ENCODE measurements around the gene CMIP. TPM values are rescaled to one million over a fixed set of nuclear protein-coding genes. Genes with fewer than 3 reads are reported as not detected.

Gene CMIP
- total RNA-seq, 1 experiment from 2014 or later: 25.7 TPM

DNA sequence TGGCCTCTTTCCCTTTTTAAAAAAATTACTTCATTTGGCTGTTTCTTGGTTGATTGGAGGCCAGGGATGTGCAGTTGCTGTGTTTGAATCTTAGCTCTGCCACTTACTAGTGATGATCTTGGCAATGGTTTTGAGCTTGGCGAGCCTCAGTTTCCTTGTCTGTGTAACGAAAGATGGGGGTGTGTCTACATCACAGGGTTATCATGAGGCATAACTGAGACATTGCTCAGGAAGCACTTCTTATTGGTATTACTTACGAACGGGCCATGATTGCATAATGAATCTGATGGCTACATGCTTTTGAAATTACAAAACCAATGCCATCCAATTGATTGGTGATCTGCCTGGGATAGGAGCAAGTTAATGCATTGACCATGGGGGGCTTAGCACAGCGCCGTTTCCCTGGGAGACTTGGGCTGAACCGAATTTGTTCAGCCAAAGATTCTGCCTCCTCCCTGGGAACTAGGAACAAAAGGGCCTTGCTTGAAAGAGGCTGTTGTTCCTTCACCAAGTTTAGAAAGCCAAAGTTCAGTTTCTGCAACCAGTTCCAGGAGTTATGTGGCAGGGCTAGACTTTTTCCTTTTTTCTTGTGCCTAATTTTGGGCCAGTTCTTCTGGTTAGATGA, 21.9 kb downstream of the CMIP start:
- Histone ChIP-seq H4K20me1 (ENCODE audit: low read length) (peaks cover 79% of the 10 kb centered on the region), H3K4me3 (ENCODE audit: low read length) (no peak overlapping the region), H3K4me1 (ENCODE audit: insufficient read depth, low read length) (no peaks in the 10 kb centered on the region), H3K9me3 (ENCODE audit: low read length) (no peaks in the 10 kb centered on the region), H3K27ac (ENCODE audit: low read length) (no peak overlapping the region), H3K4me2 (ENCODE audit: low read length) (no peak overlapping the region), H3K79me2 (ENCODE audit: low read length) (peaks cover 100% of the 10 kb centered on the region), H3K27me3 (ENCODE audit: low read length) (no peaks in the 10 kb centered on the region), H3K9me2 (replicated peaks; ENCODE audit: low read length) (no peaks in the 10 kb centered on the region), H3F3A (ENCODE audit: low read length, unreplicated experiment) (no peaks in the 10 kb centered on the region), H3K36me3 (ENCODE audit: low read depth, low read length) (peaks cover 15% of the 10 kb centered on the region), H3K9ac (ENCODE audit: low read length) (no peak overlapping the region), H2AFZ (ENCODE audit: low read length) (no peak overlapping the region)
- ATAC-seq: no peak
- TF ChIP-seq CTCF (conservative IDR thresholded peaks at IDR 0.05; ENCODE audit: low read depth, low read length): no peak
- TF ChIP-seq EZH2phosphoT487 (IDR thresholded peaks at IDR 0.05; ENCODE audit: borderline replicate concordance, low read length): no peak
- no peak for TF ChIP-seq EZH2 (IDR thresholded peaks at IDR 0.05; ENCODE audit: low read length, unreplicated experiment)
- intact Hi-C loops (cut with micrococcal nuclease): no loop called here
- ChIA-PET CTCF (no interaction called here), POLR2A (ENCODE audit: unreplicated experiment) (no interaction called here)
- BruUV-seq (replicated peaks): no TSS peak
- no peak for DNase-seq

GRCh38 chr16:81467072-81467471, 22.5 kb downstream of the CMIP start:
- peaks cover 79% of the 10 kb centered on the region for H4K20me1 ChIP-seq (ENCODE audit: low read length)

More at GRCh38 chr16:81467072-81467471, 22.5 kb downstream of the CMIP start:
- peaks cover 100% of the 10 kb centered on the region for H3K79me2 ChIP-seq (ENCODE audit: low read length)
- DNase-seq (no peak), ATAC-seq (no peak)
- TF ChIP-seq CTCF (conservative IDR thresholded peaks at IDR 0.05; ENCODE audit: low read depth, low read length) (no peak), EZH2phosphoT487 (IDR thresholded peaks at IDR 0.05; ENCODE audit: borderline replicate concordance, low read length) (no peak), EZH2 (IDR thresholded peaks at IDR 0.05; ENCODE audit: low read length, unreplicated experiment) (no peak)
- intact Hi-C loops (cut with micrococcal nuclease): no loop called here
- CTCF ChIA-PET: no interaction called here
- H3K4me2 ChIP-seq (ENCODE audit: low read length): no peak overlapping the region
- no peaks in the 10 kb centered on the region for H3K27me3 ChIP-seq (ENCODE audit: low read length)
- no peak overlapping the region for H3K4me3 ChIP-seq (ENCODE audit: low read length)
- POLR2A ChIA-PET (ENCODE audit: unreplicated experiment): no interaction called here
- no peaks in the 10 kb centered on the region for H3K9me2 ChIP-seq (replicated peaks; ENCODE audit: low read length)
- no peak overlapping the region for H2AFZ ChIP-seq (ENCODE audit: low read length)
- BruUV-seq (replicated peaks): no TSS peak
- H3F3A ChIP-seq (ENCODE audit: low read length, unreplicated experiment): no peaks in the 10 kb centered on the region
- no peak overlapping the region for H3K27ac ChIP-seq (ENCODE audit: low read length)
- no peaks in the 10 kb centered on the region for H3K4me1 ChIP-seq (ENCODE audit: insufficient read depth, low read length)
- H3K9me3 ChIP-seq (ENCODE audit: low read length): no peaks in the 10 kb centered on the region
- no peak overlapping the region for H3K9ac ChIP-seq (ENCODE audit: low read length)
- peaks cover 21% of the 10 kb centered on the region for H3K36me3 ChIP-seq (ENCODE audit: low read depth, low read length)
